LNCaP clone FGC (cell line): ENCODE measurements around the gene KRTAP10-2.

Experiments used
- DNase-seq: peaks from one replicate; pipeline ENCODE4 v3.0.0-alpha.2; 2011; ENCODE audit warnings: low read depth
- H3K4me3 ChIP-seq: 2 replicates; pipeline ENCODE4 v1.5.1; 2011; ENCODE audit warnings: mild to moderate bottlenecking, low read depth, low read length, control low read depth
- TF ChIP-seq, protein P1 (sequence below): IDR thresholded peaks from 2 replicates; pipeline ENCODE4 v1.5.1; 2012; ENCODE audit warnings: mild to moderate bottlenecking; ENCODE audit not compliant: control insufficient read depth, insufficient read depth; ENCODE audit errors: extremely low read depth

Gene KRTAP10-2

DNA sequence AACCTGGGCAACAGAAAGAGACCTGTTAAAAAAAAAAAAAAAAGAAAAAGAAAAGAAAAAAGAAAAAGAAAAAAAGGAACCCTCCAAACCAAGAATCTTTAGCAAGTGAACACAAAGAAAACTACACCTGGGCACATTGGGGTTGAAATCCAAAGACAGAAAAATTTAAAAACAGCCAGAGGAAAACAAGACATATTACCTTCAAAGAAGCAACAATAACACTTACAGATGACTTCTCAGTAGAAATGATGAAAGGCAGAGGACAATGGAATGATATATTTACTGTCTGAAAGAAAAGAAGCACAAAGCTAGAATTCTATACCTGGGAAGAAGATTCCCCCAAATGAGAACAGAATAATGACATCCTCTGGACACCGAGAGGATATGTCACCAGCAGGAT is 8.6 kb downstream of the KRTAP10-2 start:
- TF ChIP-seq, protein P1, sequence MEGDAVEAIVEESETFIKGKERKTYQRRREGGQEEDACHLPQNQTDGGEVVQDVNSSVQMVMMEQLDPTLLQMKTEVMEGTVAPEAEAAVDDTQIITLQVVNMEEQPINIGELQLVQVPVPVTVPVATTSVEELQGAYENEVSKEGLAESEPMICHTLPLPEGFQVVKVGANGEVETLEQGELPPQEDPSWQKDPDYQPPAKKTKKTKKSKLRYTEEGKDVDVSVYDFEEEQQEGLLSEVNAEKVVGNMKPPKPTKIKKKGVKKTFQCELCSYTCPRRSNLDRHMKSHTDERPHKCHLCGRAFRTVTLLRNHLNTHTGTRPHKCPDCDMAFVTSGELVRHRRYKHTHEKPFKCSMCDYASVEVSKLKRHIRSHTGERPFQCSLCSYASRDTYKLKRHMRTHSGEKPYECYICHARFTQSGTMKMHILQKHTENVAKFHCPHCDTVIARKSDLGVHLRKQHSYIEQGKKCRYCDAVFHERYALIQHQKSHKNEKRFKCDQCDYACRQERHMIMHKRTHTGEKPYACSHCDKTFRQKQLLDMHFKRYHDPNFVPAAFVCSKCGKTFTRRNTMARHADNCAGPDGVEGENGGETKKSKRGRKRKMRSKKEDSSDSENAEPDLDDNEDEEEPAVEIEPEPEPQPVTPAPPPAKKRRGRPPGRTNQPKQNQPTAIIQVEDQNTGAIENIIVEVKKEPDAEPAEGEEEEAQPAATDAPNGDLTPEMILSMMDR = no peak
- no peak overlapping the region for H3K4me3 ChIP-seq
- no peak for DNase-seq

DNA sequence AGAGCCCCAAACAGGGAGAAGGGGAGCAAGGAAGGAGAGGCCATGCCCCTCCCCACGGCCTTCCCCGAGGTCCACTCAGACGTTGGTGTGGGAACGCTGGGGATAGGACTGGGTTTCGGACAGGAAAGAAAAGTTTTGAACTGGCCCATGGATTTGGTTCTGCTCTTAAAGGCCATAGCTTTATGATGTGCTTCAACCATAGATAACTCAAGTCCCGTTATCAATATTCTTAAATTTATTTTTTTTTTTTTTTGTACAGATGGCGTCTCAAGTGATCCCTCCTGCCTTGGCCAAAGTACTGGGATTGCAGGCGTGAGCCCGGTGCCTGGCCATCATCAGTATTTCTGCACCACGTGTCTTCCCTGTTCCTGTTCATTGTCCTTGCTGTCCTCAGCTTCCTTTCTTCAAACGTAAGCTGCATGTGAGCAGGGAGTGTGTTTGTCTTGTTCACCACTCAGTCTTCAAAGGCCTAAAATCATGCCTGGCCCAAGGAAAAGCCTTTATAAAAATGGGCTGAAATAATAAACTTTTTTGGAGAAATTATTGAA is 10.5 kb downstream of the KRTAP10-2 start:
- TF ChIP-seq, protein P1 = no peak
- DNase-seq = no peak
- no peak overlapping the region for H3K4me3 ChIP-seq

DNA sequence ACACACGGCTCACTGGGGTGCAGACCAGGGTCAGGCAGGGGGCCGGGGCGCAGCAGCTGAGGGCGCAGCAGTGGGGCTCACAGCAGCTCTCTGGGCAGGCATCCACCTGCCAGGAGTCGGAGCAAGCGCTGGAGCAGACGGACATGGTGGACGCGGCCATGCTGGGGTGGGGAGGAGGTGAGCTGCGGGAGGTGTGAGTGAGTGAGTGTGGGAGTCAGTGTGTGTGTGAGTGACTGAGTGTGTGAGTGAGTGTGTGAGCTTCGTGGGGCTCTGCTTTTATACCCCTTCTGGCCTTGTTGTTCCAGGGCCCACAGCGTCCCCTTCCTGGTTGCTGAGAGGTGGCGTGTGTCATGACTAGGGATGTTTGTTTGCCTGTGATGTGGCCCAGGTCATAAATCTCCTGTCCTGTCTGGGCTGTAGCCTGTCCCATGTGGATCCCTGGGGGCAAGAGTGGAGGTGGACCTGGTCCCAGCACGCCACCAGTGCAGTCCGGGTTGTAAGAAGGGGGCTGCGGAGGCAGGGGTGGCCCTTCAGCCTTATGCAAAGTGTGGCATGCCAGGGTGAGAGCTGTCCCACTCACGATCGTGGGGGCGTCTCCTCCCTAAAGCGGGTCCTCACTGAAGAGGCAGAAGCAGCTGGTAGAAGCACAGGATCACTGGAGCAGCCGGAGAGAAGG is 11.2 kb downstream of the KRTAP10-2 start, which contains the start of gene KRTAP10-1:
KRTAP10-1 (minus strand) TSS at position 205 of the 676 bp plus-strand sequence; CDS start at position 160, 45 bp downstream.
- TF ChIP-seq, protein P1 = no peak

DNA sequence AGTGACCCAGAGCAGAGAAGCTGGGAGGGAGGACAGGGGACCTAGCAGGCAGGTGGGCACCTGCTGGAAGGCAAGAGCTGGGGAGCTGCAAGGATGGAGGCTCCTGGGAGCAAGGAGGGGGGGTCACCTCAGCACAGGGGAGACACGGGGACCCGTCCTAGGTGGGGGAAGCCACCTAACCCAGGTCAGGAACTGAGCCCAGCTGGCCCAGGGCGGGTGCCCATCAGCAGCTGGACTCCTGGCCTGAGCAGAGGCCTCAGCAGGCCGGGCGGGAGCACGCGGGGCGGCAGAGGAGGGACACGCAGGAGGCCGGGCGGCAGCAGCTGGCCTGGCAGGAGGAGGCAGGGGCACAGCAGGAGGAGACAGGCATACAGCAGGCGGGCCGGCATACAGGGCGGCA is 12.3 kb downstream of the KRTAP10-2 start:
- TF ChIP-seq, protein P1 = no peak
- DNase-seq = no peak
- H3K4me3 ChIP-seq = no peak overlapping the region

More for the DNA sequence above, 11.2 kb downstream of the KRTAP10-2 start, which contains the start of gene KRTAP10-1:
- no peak within 1 kb of the TSS for H3K4me3 ChIP-seq
- DNase-seq = no peak

DNA sequence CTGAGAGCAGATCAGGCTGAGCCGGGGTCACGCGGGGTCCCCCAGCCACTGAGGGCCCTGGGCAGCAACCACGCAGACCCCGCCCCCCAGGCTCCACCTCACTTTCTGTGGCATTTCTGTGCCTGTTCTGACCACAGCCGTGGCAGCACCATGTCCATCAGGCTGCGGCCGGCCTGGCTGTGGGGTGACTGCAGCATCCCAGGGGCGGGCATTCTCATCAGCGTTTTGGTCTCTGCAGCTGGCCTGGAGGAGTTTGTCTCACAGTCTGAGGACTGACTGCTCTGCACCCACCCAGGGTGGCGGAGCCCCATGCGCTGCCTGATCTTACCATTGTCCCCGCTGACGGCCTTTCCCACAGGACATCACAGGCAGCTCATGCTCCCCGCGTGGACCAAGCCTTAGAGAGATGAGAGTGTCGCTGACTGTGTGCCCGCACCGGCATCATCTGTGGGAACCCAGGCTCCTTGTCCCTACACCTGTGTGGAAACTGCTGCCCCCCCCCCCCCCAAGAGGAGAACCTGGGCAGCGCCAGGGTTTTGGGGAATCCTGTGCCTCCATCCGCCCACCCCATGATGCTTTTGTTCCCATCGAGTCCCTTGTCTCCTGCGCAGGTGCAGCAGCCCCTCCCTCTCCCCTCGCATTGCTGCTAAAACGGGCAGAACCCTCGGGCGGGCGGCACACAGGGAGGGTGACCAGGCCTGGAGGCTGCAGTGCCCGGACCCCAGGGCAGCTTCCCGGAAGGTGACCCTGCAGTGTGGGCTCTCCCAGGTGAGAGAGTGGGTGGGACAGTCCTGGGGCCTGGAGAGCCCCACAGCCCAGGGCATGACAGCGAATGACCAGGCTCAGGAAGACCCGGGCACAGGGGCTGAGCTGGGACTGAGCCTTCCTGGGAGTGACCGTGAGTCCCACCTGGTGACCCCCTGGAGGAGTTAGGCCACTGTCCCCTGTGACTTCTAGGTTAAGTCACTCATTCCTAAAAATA is 13.1 kb downstream of the KRTAP10-2 start:
- TF ChIP-seq, protein P1 = no peak
- no peak for DNase-seq
- no peak overlapping the region for H3K4me3 ChIP-seq

DNA sequence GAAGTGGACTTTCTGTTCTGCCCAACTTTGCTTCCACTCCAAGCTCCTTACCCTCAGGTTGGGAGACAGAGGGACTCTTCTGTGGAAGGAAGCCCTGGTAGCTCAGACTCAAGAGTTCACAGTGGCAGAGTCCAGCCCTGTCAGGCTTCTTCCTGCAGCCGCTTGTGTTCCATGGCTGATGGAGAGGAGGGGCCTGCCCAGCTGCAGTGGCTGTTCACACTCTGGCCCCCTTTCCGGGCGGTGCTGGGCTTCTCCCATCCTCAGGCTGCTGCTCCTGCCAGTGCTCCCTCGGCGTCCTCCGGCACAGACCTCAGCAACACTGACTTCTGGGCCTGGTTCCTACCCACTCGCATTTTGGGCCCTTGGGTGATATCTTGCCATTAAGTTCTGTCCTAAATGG is 15.3 kb downstream of the KRTAP10-2 start:
- TF ChIP-seq, protein P1 = no peak
- no peak for DNase-seq
- H3K4me3 ChIP-seq = no peak overlapping the region
